Pancreas (tissue), 10 donors: Measurements from ENCODE around the gene INVS. TPM values are rescaled to one million over a fixed set of nuclear protein-coding genes. Genes with fewer than 3 reads are reported as not detected.

Experiments used
- ATAC-seq, 4 donors: fragments of 200-7000 bp; cut with Tn5 transposase; one replicate each; pipeline versions ENCODE4 v1.8.0 to v1.9.1; 2020; ENCODE audit warnings: mild to moderate bottlenecking in 4 of 4, moderate library complexity in 4 of 4
- DNase-seq, 6 donors: peaks; one replicate each; pipeline ENCODE4 v3.0.0-alpha.2; 2020
- FAIRE-seq: peaks from 2 replicates; lab custom pipeline; 2012; peaks lifted over from hg19 to GRCh38; lab: Jason Lieb, UNC
- H3K27ac ChIP-seq, 4 donors: fragments of 200-600 bp; sonication (generic); 1 replicate in 3 of 4; 2 replicates in 1 of 4; pipeline versions ENCODE4 v1.5.0 to v1.8.0; 2020
- H3K27me3 ChIP-seq, 4 donors: fragments of 200-600 bp; one replicate each; pipeline ENCODE4 v1.8.0; 2021
- H3K36me3 ChIP-seq, 3 donors: fragments of 200-600 bp; sonication (generic) in 1 of 3; one replicate each; pipeline versions ENCODE4 v1.5.0 to v1.8.0; 2020 to 2021
- H3K4me1 ChIP-seq, 3 donors: fragments of 200-600 bp; one replicate each; pipeline ENCODE4 v1.8.0; 2021
- H3K4me3 ChIP-seq, 4 donors: fragments of 200-600 bp; sonication (generic) in 2 of 4; one replicate each; pipeline versions ENCODE4 v1.5.0 to v1.8.0; 2020 to 2021
- H3K9me3 ChIP-seq, 4 donors: fragments of 200-600 bp; one replicate each; pipeline ENCODE4 v1.8.0; 2021
- CTCF ChIP-seq, 4 donors: fragments of 200-600 bp; sonication (generic) in 3 of 4; IDR thresholded peaks; one replicate each; pipeline versions ENCODE4 v1.5.0 to v1.8.0; 2021; ENCODE audit warnings: antibody characterized with exemption in 4 of 4
- WGBS, 2 donors: extraction: QIAGEN DNeasy Blood & Tissue Kit; methylation state at CpG; one replicate each; pipeline ENCODE4 v1.1.7; 2013; 5-methylcytosine and 5-hydroxymethylcytosine counted together
- intact Hi-C, 3 donors: fragments of 100-400 bp; cut with DNase I; formaldehyde crosslinking; loops; one replicate each; pipeline versions ENCODE4 v1.11.1 to v1.14.2; 2022
- polyA plus RNA-seq, 2 donors: library from polyadenylated mRNA; stranded (reverse); fragments of 200-250 nt; gene quantifications; one replicate each; pipeline ENCODE4 v1.2.3, GENCODE V29; 2013
- total RNA-seq, 6 donors: library from RNA; stranded (reverse); fragmentation: NEBNext Ultra II Directional in 4 of 6; extraction: Animal tissue kit (Norgen Biotek cat#: 25700) in 4 of 6; gene quantifications; one replicate each; pipeline versions ENCODE4 v1.2.1 to v1.2.4, GENCODE V29; 2021 to 2023
- donor health status: healthy with polysubstance abuse.
- donor health status: DM: no; HTN: no; CAD: no; lungs with moderate emphysema.
- donor health status: DM: no; HTN: no; CAD: no.
- donor health status: control.
- donor health status: control.
- donor health status: Bipolar disorder and iron deficiency.
- donor health status: DM: yes; HTN: yes; CAD: no.
- donor health status: DM: no; HTN: no; CAD: no.
- donor health status: DM: no; HTN: no; CAD: no.
- donor health status: DM: yes; HTN: yes; CAD: no.

The INVS gene
- total and polyA plus RNA-seq, 8 donors: 3.1 to 15.0 (median 6.0) TPM

GRCh38 chr9:100340224-100340623 lies 241.2 kb downstream of the INVS start:
- no peaks in the 10 kb centered on the region for H3K4me1 ChIP-seq
- no peak overlapping the region for H3K27ac ChIP-seq
- TF ChIP-seq CTCF (IDR thresholded peaks at IDR 0.05): no peak
- no peak for DNase-seq
- no peak for FAIRE-seq
- no peaks in the 10 kb centered on the region for H3K27me3 ChIP-seq
- intact Hi-C loops: no loop called here
- 65 to 68% methylated on average over 2 of the region's 2 CpGs for WGBS, 2 donors
- H3K4me3 ChIP-seq: no peak overlapping the region
- no peaks in the 10 kb centered on the region for H3K9me3 ChIP-seq
- peaks cover 0 to 1% (median 0%) of the 10 kb centered on the region in 3 donors for H3K36me3 ChIP-seq
- ATAC-seq: no peak

- Histone ChIP-seq H3K4me1 (no peaks in the 10 kb centered on the region), H3K4me3 (no peak overlapping the region), H3K27ac (no peak overlapping the region), H3K27me3 (no peaks in the 10 kb centered on the region), H3K36me3 (peaks cover 0 to 14% (median 0%) of the 10 kb centered on the region in 3 donors), H3K9me3 (no peaks in the 10 kb centered on the region)
- TF ChIP-seq CTCF (IDR thresholded peaks at IDR 0.05): no peak
- ATAC-seq: no peak
- intact Hi-C loops: no loop called here
- no peak for DNase-seq
- 96 to 97% methylated on average over 3 of the region's 3 CpGs for WGBS, 2 donors
- FAIRE-seq: no peak
Observed at GRCh38 chr9:100341889-100342288, 242.8 kb downstream of the INVS start.

GRCh38 chr9:100346836-100347235 lies 247.8 kb downstream of the INVS start:
- intact Hi-C loops: no loop called here
- no peak for FAIRE-seq
- H3K9me3 ChIP-seq: no peaks in the 10 kb centered on the region
- 80 to 87% methylated on average over 3 of the region's 3 CpGs for WGBS, 2 donors
- no peak for DNase-seq
- no peak overlapping the region for H3K27ac ChIP-seq
- no peaks in the 10 kb centered on the region for H3K27me3 ChIP-seq
- peaks cover 0 to 14% (median 0%) of the 10 kb centered on the region in 3 donors for H3K36me3 ChIP-seq
- no peak for TF ChIP-seq CTCF (IDR thresholded peaks at IDR 0.05)
- H3K4me1 ChIP-seq: peaks cover 0 to 8% (median 5%) of the 10 kb centered on the region in 3 donors
- no peak for ATAC-seq
- H3K4me3 ChIP-seq: no peak overlapping the region

GRCh38 chr9:100350188-100350587 lies 251.1 kb downstream of the INVS start:
- Histone ChIP-seq H3K9me3 (no peaks in the 10 kb centered on the region), H3K27me3 (no peaks in the 10 kb centered on the region), H3K36me3 (peaks cover 0 to 14% (median 0%) of the 10 kb centered on the region in 3 donors), H3K4me1 (peaks cover 0 to 8% (median 5%) of the 10 kb centered on the region in 3 donors), H3K4me3 (no peak overlapping the region), H3K27ac (no peak overlapping the region)
- intact Hi-C loops: no loop called here
- FAIRE-seq: no peak
- TF ChIP-seq CTCF (IDR thresholded peaks at IDR 0.05): no peak
- DNase-seq: no peak
- ATAC-seq: no peak
- WGBS, 2 donors: 97 to 100% methylated on average over 1 of the region's 1 CpG

Other genes with a start within 250 kb of the INVS start
- 10 to 100 TPM; 20.9 to 27.9 (median 22.1) TPM for gene STX17, start 192.6 kb upstream of the INVS start, total RNA-seq
- 1 to 10 TPM; 4.0 to 7.3 TPM for gene STX17, start 192.6 kb upstream of the INVS start, polyA plus RNA-seq
- gene ERP44, start 243 bp upstream of the INVS start, total RNA-seq: 10 to 100 TPM; 10.7 to 18.3 (median 15.2) TPM
- 10 to 100 TPM; 10.6 to 14.3 TPM for gene ERP44, start 243 bp upstream of the INVS start, polyA plus RNA-seq